ENCODE data around the gene GSTM3. TPM values are rescaled to one million over a fixed set of nuclear protein-coding genes. Genes with fewer than 3 reads are reported as not detected.

Gene GSTM3
- total RNA-seq, 1 donor from 2014 or later = 26.1 TPM

DNA sequence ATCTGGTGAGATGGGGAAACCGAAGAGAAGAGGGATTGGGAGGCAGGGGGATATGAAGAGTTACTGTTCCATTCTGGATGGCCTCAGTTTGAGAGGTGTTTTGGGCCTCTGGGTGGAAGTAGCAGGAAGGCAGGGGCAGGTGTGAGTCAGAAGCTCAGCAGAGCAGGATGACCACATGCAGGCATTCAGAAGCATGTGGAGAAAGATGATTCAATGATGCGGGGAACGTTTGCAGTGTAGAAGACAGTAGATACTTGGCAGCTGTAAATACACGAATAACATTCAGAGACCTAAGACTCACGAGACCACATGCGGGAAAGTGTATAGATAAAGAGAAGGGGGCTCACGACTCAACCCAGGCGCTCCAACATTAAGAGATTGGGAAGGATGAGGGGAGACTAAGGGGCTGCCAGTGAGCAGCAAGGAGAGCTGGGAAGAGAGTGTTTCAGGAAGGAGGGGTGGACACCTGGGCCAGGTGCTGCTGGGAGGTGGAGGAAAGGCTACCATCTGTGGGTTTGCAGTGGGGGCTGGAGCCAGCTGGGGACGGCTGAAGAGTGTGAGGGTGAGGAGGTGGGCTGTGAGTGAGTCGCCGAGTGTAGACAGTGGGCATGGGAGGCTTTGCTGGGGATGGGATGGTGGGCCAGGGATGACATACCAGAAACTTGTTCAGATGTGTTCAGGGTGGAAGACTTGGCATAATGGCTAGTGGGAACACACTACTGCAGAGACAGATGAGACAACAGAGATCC, 28.7 kb upstream of the GSTM3 start:
- peak; percentile 84 for DNase-seq (ENCODE audit: low read depth)
- TF ChIP-seq, protein P1, sequence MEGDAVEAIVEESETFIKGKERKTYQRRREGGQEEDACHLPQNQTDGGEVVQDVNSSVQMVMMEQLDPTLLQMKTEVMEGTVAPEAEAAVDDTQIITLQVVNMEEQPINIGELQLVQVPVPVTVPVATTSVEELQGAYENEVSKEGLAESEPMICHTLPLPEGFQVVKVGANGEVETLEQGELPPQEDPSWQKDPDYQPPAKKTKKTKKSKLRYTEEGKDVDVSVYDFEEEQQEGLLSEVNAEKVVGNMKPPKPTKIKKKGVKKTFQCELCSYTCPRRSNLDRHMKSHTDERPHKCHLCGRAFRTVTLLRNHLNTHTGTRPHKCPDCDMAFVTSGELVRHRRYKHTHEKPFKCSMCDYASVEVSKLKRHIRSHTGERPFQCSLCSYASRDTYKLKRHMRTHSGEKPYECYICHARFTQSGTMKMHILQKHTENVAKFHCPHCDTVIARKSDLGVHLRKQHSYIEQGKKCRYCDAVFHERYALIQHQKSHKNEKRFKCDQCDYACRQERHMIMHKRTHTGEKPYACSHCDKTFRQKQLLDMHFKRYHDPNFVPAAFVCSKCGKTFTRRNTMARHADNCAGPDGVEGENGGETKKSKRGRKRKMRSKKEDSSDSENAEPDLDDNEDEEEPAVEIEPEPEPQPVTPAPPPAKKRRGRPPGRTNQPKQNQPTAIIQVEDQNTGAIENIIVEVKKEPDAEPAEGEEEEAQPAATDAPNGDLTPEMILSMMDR (IDR thresholded peaks at IDR 0.05; ENCODE audit: insufficient read depth, low read depth, low read length) = no peak
- TF ChIP-seq EZH2 (IDR thresholded peaks at IDR 0.05; ENCODE audit: insufficient read depth, low read length) = no peak

DNA sequence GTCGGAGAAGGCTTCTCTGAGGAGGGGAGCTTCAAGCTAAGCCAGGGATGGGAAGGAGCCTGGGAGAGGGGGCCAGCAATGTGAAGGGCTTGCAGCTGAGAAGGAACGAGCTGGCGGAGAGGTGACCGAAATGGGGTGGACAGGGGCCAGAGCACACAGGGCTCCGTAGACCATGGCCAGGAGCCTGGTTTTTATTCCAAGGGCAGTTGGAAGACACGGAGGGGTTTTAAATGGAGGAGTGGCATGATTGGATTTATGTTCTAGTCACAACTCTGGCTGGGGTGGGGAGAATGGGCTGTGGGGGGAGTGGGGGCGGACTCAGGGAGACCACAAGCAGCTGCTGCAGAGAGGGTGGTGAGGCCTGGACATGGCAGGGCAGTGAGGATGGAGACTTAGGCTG, 28.0 kb upstream of the GSTM3 start:
- Mint-ChIP-seq H3K27me3 (ENCODE audit: low read depth, unreplicated experiment) (peaks cover 21% of the 10 kb centered on the region), H3K4me3 (ENCODE audit: unreplicated experiment) (no peak overlapping the region), H3K36me3 (ENCODE audit: low read depth, unreplicated experiment) (no peaks in the 10 kb centered on the region), H3K9me3 (ENCODE audit: unreplicated experiment) (no peaks in the 10 kb centered on the region), H3K4me1 (ENCODE audit: low read depth, unreplicated experiment) (peaks cover 10% of the 10 kb centered on the region), H3K27ac (ENCODE audit: unreplicated experiment) (no peak overlapping the region)
- Histone ChIP-seq H3K27me3 (ENCODE audit: insufficient read depth, low read length) (no peaks in the 10 kb centered on the region), H3K9me3 (ENCODE audit: insufficient read depth, low read depth, low read length) (no peaks in the 10 kb centered on the region), H4K20me1 (ENCODE audit: insufficient read depth, low read length) (no peaks in the 10 kb centered on the region), H3K36me3 (ENCODE audit: insufficient read depth, low read length) (no peaks in the 10 kb centered on the region), H3K4me3 (ENCODE audit: insufficient read depth, low read depth, low read length) (no peak overlapping the region), H3K4me1 (ENCODE audit: insufficient read depth, low read length) (peaks cover 8% of the 10 kb centered on the region), H3K27ac (ENCODE audit: low read depth, low read length) (no peak overlapping the region), H3K79me2 (ENCODE audit: insufficient read depth, low read length) (no peaks in the 10 kb centered on the region), H3K4me2 (ENCODE audit: low read length) (peak overlapping the region; percentile 42), H2AFZ (ENCODE audit: low read depth, low read length) (no peak overlapping the region), H3K9ac (ENCODE audit: low read length) (peak overlapping the region; percentile 9)
- TF ChIP-seq, protein P1 (IDR thresholded peaks at IDR 0.05; ENCODE audit: insufficient read depth, low read depth, low read length) = no peak
- no peak for TF ChIP-seq EZH2 (IDR thresholded peaks at IDR 0.05; ENCODE audit: insufficient read depth, low read length)
- DNase-seq (ENCODE audit: low read depth) (no peak), FAIRE-seq (no peak)

More for the DNA sequence above, 28.7 kb upstream of the GSTM3 start:
- peak overlapping the region; percentile 42 for H3K4me2 ChIP-seq (ENCODE audit: low read length)
- no peaks in the 10 kb centered on the region for H3K27me3 ChIP-seq (ENCODE audit: insufficient read depth, low read length)
- H3K9ac ChIP-seq (ENCODE audit: low read length) = peak overlapping the region; percentile 9
- H3K4me3 ChIP-seq (ENCODE audit: insufficient read depth, low read depth, low read length) = no peak overlapping the region
- Mint-ChIP-seq H3K9me3 (ENCODE audit: unreplicated experiment) (no peaks in the 10 kb centered on the region), H3K4me1 (ENCODE audit: low read depth, unreplicated experiment) (peaks cover 10% of the 10 kb centered on the region), H3K27ac (ENCODE audit: unreplicated experiment) (no peak overlapping the region), H3K27me3 (ENCODE audit: low read depth, unreplicated experiment) (peaks cover 19% of the 10 kb centered on the region), H3K4me3 (ENCODE audit: unreplicated experiment) (no peak overlapping the region), H3K36me3 (ENCODE audit: low read depth, unreplicated experiment) (no peaks in the 10 kb centered on the region)
- no peak overlapping the region for H2AFZ ChIP-seq (ENCODE audit: low read depth, low read length)
- no peak for FAIRE-seq
- no peaks in the 10 kb centered on the region for H3K79me2 ChIP-seq (ENCODE audit: insufficient read depth, low read length)
- no peaks in the 10 kb centered on the region for H4K20me1 ChIP-seq (ENCODE audit: insufficient read depth, low read length)
- H3K27ac ChIP-seq (ENCODE audit: low read depth, low read length) = no peak overlapping the region
- peaks cover 8% of the 10 kb centered on the region for H3K4me1 ChIP-seq (ENCODE audit: insufficient read depth, low read length)
- H3K36me3 ChIP-seq (ENCODE audit: insufficient read depth, low read length) = no peaks in the 10 kb centered on the region
- H3K9me3 ChIP-seq (ENCODE audit: insufficient read depth, low read depth, low read length) = no peaks in the 10 kb centered on the region

DNA sequence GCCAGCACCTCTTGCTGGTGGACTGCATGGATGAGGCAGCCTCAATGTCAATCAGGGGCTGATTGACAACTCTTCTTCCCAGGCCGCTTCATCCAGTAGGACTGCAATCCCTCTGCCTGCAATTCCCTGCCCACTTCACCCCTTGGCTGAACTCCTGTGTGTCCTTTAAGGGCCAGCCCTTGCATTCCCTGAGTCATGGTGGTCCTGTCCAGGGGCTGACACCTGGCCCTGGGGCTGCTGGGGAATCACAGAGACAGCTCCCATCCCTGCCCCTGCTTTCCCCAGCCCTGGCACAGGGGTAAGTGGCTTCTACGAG, 27.5 kb upstream of the GSTM3 start:
- H3K9me3 ChIP-seq (ENCODE audit: insufficient read depth, low read depth, low read length) = no peaks in the 10 kb centered on the region
- DNase-seq (ENCODE audit: low read depth) = no peak
- TF ChIP-seq, protein P1 (IDR thresholded peaks at IDR 0.05; ENCODE audit: insufficient read depth, low read depth, low read length) = no peak
- TF ChIP-seq EZH2 (IDR thresholded peaks at IDR 0.05; ENCODE audit: insufficient read depth, low read length) = no peak

More for the DNA sequence above, 27.5 kb upstream of the GSTM3 start:
- no peak overlapping the region for H2AFZ ChIP-seq (ENCODE audit: low read depth, low read length)
- no peak for FAIRE-seq
- H3K4me3 ChIP-seq (ENCODE audit: insufficient read depth, low read depth, low read length) = no peak overlapping the region
- no peak overlapping the region for H3K27ac ChIP-seq (ENCODE audit: low read depth, low read length)
- no peaks in the 10 kb centered on the region for H3K36me3 Mint-ChIP-seq (ENCODE audit: low read depth, unreplicated experiment)
- no peaks in the 10 kb centered on the region for H3K9me3 Mint-ChIP-seq (ENCODE audit: unreplicated experiment)
- H3K27me3 ChIP-seq (ENCODE audit: insufficient read depth, low read length) = no peaks in the 10 kb centered on the region
- H3K27me3 Mint-ChIP-seq (ENCODE audit: low read depth, unreplicated experiment) = peaks cover 18% of the 10 kb centered on the region
- no peak overlapping the region for H3K9ac ChIP-seq (ENCODE audit: low read length)
- H3K27ac Mint-ChIP-seq (ENCODE audit: unreplicated experiment) = no peak overlapping the region
- no peak overlapping the region for H3K4me2 ChIP-seq (ENCODE audit: low read length)
- peaks cover 9% of the 10 kb centered on the region for H3K4me1 ChIP-seq (ENCODE audit: insufficient read depth, low read length)
- no peaks in the 10 kb centered on the region for H3K79me2 ChIP-seq (ENCODE audit: insufficient read depth, low read length)
- no peak overlapping the region for H3K4me3 Mint-ChIP-seq (ENCODE audit: unreplicated experiment)
- H3K36me3 ChIP-seq (ENCODE audit: insufficient read depth, low read length) = no peaks in the 10 kb centered on the region
- no peaks in the 10 kb centered on the region for H4K20me1 ChIP-seq (ENCODE audit: insufficient read depth, low read length)
- peaks cover 9% of the 10 kb centered on the region for H3K4me1 Mint-ChIP-seq (ENCODE audit: low read depth, unreplicated experiment)

Data from astrocyte (in vitro differentiated cells and primary cell).